SK-N-SH treated with all-trans-retinoic acid at 6 μM for 48 hours (cell line): ENCODE measurements around the gene DHRS3.

ENCODE experiments used
- ATAC-seq: fragments of 200-7000 bp; cut with Tn5 transposase; 3 replicates; pipeline ENCODE4 v1.9.1; 2020; ENCODE audit warnings: mild to moderate bottlenecking, moderate library complexity
- ARNTL ChIP-seq: fragments of 450-650 bp; formaldehyde crosslinking; IDR thresholded peaks from 2 replicates; pipeline ENCODE4 v1.5.0; 2020; ENCODE audit warnings: low read depth, mild to moderate bottlenecking, moderate library complexity, borderline replicate concordance
- BACH2 ChIP-seq: fragments of 250-450 bp; sonication (Bioruptor Pico); IDR thresholded peaks from 2 replicates; pipeline ENCODE4 v1.9.0; 2021; ENCODE audit warnings: mild to moderate bottlenecking, borderline replicate concordance
- CSDC2 ChIP-seq: fragments of 250-450 bp; sonication (Bioruptor Pico); IDR thresholded peaks from 2 replicates; pipeline ENCODE4 v1.5.0; 2020; ENCODE audit warnings: mild to moderate bottlenecking, moderate library complexity
- CSRNP3 ChIP-seq: fragments of 250-450 bp; sonication (Bioruptor Pico); IDR thresholded peaks from 2 replicates; pipeline ENCODE4 v1.5.1; 2021; ENCODE audit warnings: mild to moderate bottlenecking, moderate library complexity
- GLIS3 ChIP-seq: fragments of 250-450 bp; sonication (Bioruptor Pico); IDR thresholded peaks from 2 replicates; pipeline ENCODE4 v1.5.0; 2020; ENCODE audit warnings: mild to moderate bottlenecking, moderate library complexity
- ISL1 ChIP-seq: fragments of 250-450 bp; sonication (Bioruptor Pico); IDR thresholded peaks from 2 replicates; pipeline ENCODE4 v2.1.2; 2022; ENCODE audit warnings: mild to moderate bottlenecking, moderate library complexity
- OSR1 ChIP-seq: fragments of 250-450 bp; sonication (Bioruptor Pico); IDR thresholded peaks from 2 replicates; pipeline ENCODE4 v1.8.0; 2022; ENCODE audit warnings: moderate library complexity, mild to moderate bottlenecking, inconsistent platforms
- PATZ1 ChIP-seq: fragments of 250-450 bp; sonication (Bioruptor Pico); IDR thresholded peaks from 2 replicates; pipeline ENCODE4 v1.8.0; 2020; ENCODE audit warnings: mild to moderate bottlenecking, moderate library complexity, borderline replicate concordance
- PPARA ChIP-seq: fragments of 250-450 bp; sonication (Bioruptor Pico); IDR thresholded peaks from 2 replicates; pipeline ENCODE4 v1.5.0; 2020; ENCODE audit warnings: mild to moderate bottlenecking, borderline replicate concordance
- RARB ChIP-seq: fragments of 250-450 bp; sonication (Bioruptor Pico); IDR thresholded peaks from 2 replicates; pipeline ENCODE4 v1.8.0; 2021; ENCODE audit warnings: mild to moderate bottlenecking, moderate library complexity
- SNAI2 ChIP-seq: fragments of 250-450 bp; sonication (Bioruptor Pico); IDR thresholded peaks from 2 replicates; pipeline ENCODE4 v1.5.0; 2020; ENCODE audit warnings: mild to moderate bottlenecking, moderate library complexity
- TCF4 ChIP-seq: fragments of 250-450 bp; sonication (Bioruptor Pico); IDR thresholded peaks from 2 replicates; pipeline ENCODE4 v1.8.0; 2021; ENCODE audit warnings: mild to moderate bottlenecking, moderate library complexity, borderline replicate concordance
- TOX ChIP-seq: fragments of 250-450 bp; sonication (Bioruptor Pico); IDR thresholded peaks from 2 replicates; pipeline ENCODE4 v1.8.0; 2021; ENCODE audit warnings: mild to moderate bottlenecking, moderate library complexity, borderline replicate concordance
- TSHZ2 ChIP-seq: fragments of 250-450 bp; sonication (Bioruptor Pico); IDR thresholded peaks from 2 replicates; pipeline ENCODE4 v1.5.0; 2020; ENCODE audit warnings: mild to moderate bottlenecking, moderate library complexity
- ZC3H10 ChIP-seq: fragments of 250-450 bp; sonication (Bioruptor Pico); IDR thresholded peaks from 2 replicates; pipeline ENCODE4 v1.5.1; 2021; ENCODE audit warnings: mild to moderate bottlenecking, moderate library complexity
- ZFP3 ChIP-seq: fragments of 250-450 bp; sonication (Bioruptor Pico); IDR thresholded peaks from 2 replicates; pipeline ENCODE4 v1.5.0; 2020; ENCODE audit warnings: mild to moderate bottlenecking, moderate library complexity
- ZFP30 ChIP-seq: fragments of 450-650 bp; formaldehyde crosslinking; IDR thresholded peaks from 2 replicates; pipeline ENCODE4 v1.5.0; 2022; ENCODE audit warnings: mild to moderate bottlenecking, moderate library complexity
- ZNF565 ChIP-seq: fragments of 450-650 bp; formaldehyde crosslinking; conservative IDR thresholded peaks from 2 replicates; pipeline ENCODE4 v1.5.0; 2020; ENCODE audit warnings: low read depth, mild to moderate bottlenecking, moderate library complexity
- ZNF70 ChIP-seq: fragments of 450-650 bp; formaldehyde crosslinking; IDR thresholded peaks from 2 replicates; pipeline ENCODE4 v1.5.0; 2020; ENCODE audit warnings: mild to moderate bottlenecking, moderate library complexity

The DHRS3 gene

GRCh38 chr1:12552951-12553921, 64.8 kb downstream of the DHRS3 start:
- no peak for ATAC-seq
- no peak for TF ChIP-seq ZNF565 (CRISPR knock-in tag)
- TF ChIP-seq ZNF70 (CRISPR knock-in tag) = no peak
- TF ChIP-seq BACH2 (CRISPR knock-in tag) = no peak
- TF ChIP-seq ZC3H10 (CRISPR knock-in tag) = no peak
- TF ChIP-seq TCF4 (CRISPR knock-in tag) = no peak
- no peak for TF ChIP-seq ARNTL (CRISPR knock-in tag)
- TF ChIP-seq CSDC2 = 0 out of 2 replicates have a peak, but pooled peaks have one; percentile 48
- TF ChIP-seq CSRNP3 (CRISPR knock-in tag) = no peak
- no peak for TF ChIP-seq OSR1 (CRISPR knock-in tag)
- TF ChIP-seq RARB = no peak
- TF ChIP-seq ISL1 = peak; percentile 27; the same call in 1 of the 2 replicates

- TF ChIP-seq SNAI2 (CRISPR knock-in tag) (no peak), TOX (CRISPR knock-in tag) (no peak), ZC3H10 (CRISPR knock-in tag) (no peak), PATZ1 (no peak), RARB (no peak), CSDC2 (no peak), GLIS3 (CRISPR knock-in tag) (no peak), ARNTL (CRISPR knock-in tag) (no peak), BACH2 (CRISPR knock-in tag) (no peak), OSR1 (CRISPR knock-in tag) (no peak), ISL1 (no peak), ZNF565 (CRISPR knock-in tag) (no peak), PPARA (no peak)
Measured at GRCh38 chr1:12552111-12552888, 65.7 kb downstream of the DHRS3 start.

GRCh38 chr1:12551584-12551983, 66.4 kb downstream of the DHRS3 start:
- no peak for TF ChIP-seq ARNTL (CRISPR knock-in tag)
- no peak for TF ChIP-seq TSHZ2 (CRISPR knock-in tag)
- TF ChIP-seq ZC3H10 (CRISPR knock-in tag) = no peak
- no peak for TF ChIP-seq ISL1
- no peak for TF ChIP-seq ZNF70 (CRISPR knock-in tag)
- no peak for TF ChIP-seq ZFP30 (CRISPR knock-in tag)
- no peak for TF ChIP-seq ZFP3 (CRISPR knock-in tag)
- TF ChIP-seq OSR1 (CRISPR knock-in tag) = no peak
- no peak for TF ChIP-seq ZNF565 (CRISPR knock-in tag)
- no peak for ATAC-seq

More at GRCh38 chr1:12552111-12552888, 65.7 kb downstream of the DHRS3 start:
- no peak for ATAC-seq
